IMR-90 (cell line): ENCODE results near the gene SATB2. TPM values are rescaled to one million over a fixed set of nuclear protein-coding genes. Genes with fewer than 3 reads are reported as not detected.

Experiments used
- ATAC-seq: fragments of 200-7000 bp; cut with Tn5 transposase; 2 replicates; pipeline ENCODE4 v1.9.1; 2020; ENCODE audit warnings: low read depth, mild to moderate bottlenecking, moderate library complexity
- BruUV-seq: library from RNA; stranded (reverse); fragments of 400-500 nt; replicated peaks from 2 replicates; lab custom pipeline; 2021; lab: Mats Ljungman, UMichigan
- CTCF ChIA-PET: fragments of 300-600 bp; formaldehyde crosslinking; extraction: SDS; loops from one replicate; lab custom pipeline; 2021; ENCODE audit warnings: antibody characterized with exemption; lab: Yijun Ruan, JAX
- POLR2A ChIA-PET: fragments of 300-600 bp; sonication (Branson Sonifier 250); formaldehyde crosslinking; loops from one replicate; lab custom pipeline; 2022; ENCODE audit warnings: antibody characterized with exemption; ENCODE audit not compliant: unreplicated experiment; lab: Charles Lee
- DNase-seq: peaks from one replicate; pipeline ENCODE4 v3.0.0; 2013
- H2AFZ ChIP-seq: replicated peaks from 2 replicates; pipeline ENCODE3; 2013; ENCODE audit warnings: low read length, mild to moderate bottlenecking; ENCODE audit not compliant: poor library complexity
- H2AK5ac ChIP-seq: 2 replicates; pipeline ENCODE4 v1.6.1; 2013; ENCODE audit warnings: low read depth, low read length, inconsistent platforms
- H2AK9ac ChIP-seq: replicated peaks from 2 replicates; pipeline ENCODE3; 2013; ENCODE audit warnings: mild to moderate bottlenecking, low read depth, low read length, moderate library complexity; ENCODE audit not compliant: poor library complexity
- H2BK120ac ChIP-seq: 2 replicates; pipeline ENCODE4 v1.6.1; 2013; ENCODE audit warnings: low read depth, low read length, inconsistent platforms
- H2BK15ac ChIP-seq: 3 replicates; pipeline ENCODE4 v1.6.1; 2013; ENCODE audit warnings: low read depth, low read length, inconsistent platforms
- H2BK20ac ChIP-seq: 2 replicates; pipeline ENCODE4 v1.6.1; 2013; ENCODE audit warnings: low read depth, mild to moderate bottlenecking, inconsistent platforms, low read length, moderate library complexity
- H2BK5ac ChIP-seq: 2 replicates; pipeline ENCODE4 v1.6.1; 2013; ENCODE audit warnings: mild to moderate bottlenecking, low read depth, low read length, inconsistent platforms; ENCODE audit not compliant: poor library complexity, severe bottlenecking
- H3K14ac ChIP-seq: replicated peaks from 2 replicates; pipeline ENCODE4 v1.6.1; 2013; ENCODE audit warnings: low read depth, low read length, inconsistent platforms
- H3K18ac ChIP-seq: 2 replicates; pipeline ENCODE4 v1.6.1; 2013; ENCODE audit warnings: low read depth, low read length, control low read depth
- H3K23ac ChIP-seq: 2 replicates; pipeline ENCODE4 v1.6.1; 2013; ENCODE audit warnings: low read depth, low read length, inconsistent platforms
- H3K27ac ChIP-seq: 2 replicates; pipeline ENCODE4 v1.5.1; 2013; ENCODE audit warnings: mild to moderate bottlenecking, control low read depth, low read length; ENCODE audit not compliant: insufficient read depth
- H3K27me3 ChIP-seq: 2 replicates; pipeline ENCODE4 v1.6.1; 2013; ENCODE audit warnings: low read length; ENCODE audit not compliant: control insufficient read depth, insufficient read depth
- H3K36me3 ChIP-seq: 2 replicates; pipeline ENCODE4 v1.6.1; 2013; ENCODE audit warnings: low read length, mixed read lengths; ENCODE audit not compliant: control insufficient read depth, insufficient read depth
- H3K4ac ChIP-seq: 2 replicates; pipeline ENCODE4 v1.6.1; 2013; ENCODE audit warnings: low read depth, low read length, inconsistent platforms
- H3K4me1 ChIP-seq: 2 replicates; pipeline ENCODE4 v1.6.1; 2013; ENCODE audit warnings: low read length, mixed read lengths; ENCODE audit not compliant: control insufficient read depth, insufficient read depth
- H3K4me2 ChIP-seq: 2 replicates; pipeline ENCODE4 v1.6.1; 2013; ENCODE audit warnings: low read depth, mild to moderate bottlenecking, control low read depth, low read length, moderate library complexity
- H3K4me3 ChIP-seq: 2 replicates; pipeline ENCODE4 v1.5.1; 2013; ENCODE audit warnings: low read depth, mild to moderate bottlenecking, control low read depth, low read length, moderate library complexity; ENCODE audit not compliant: insufficient read depth
- H3K56ac ChIP-seq: 2 replicates; pipeline ENCODE4 v1.6.1; 2013; ENCODE audit warnings: low read length, inconsistent platforms; ENCODE audit not compliant: insufficient read depth; ENCODE audit errors: extremely low read depth
- H3K79me1 ChIP-seq, 2 experiments: 2 replicates each; pipeline ENCODE4 v1.6.1; 2013; ENCODE audit warnings: low read length in 2 of 2, inconsistent platforms in 1 of 2, low read depth in 1 of 2
- H3K9ac ChIP-seq: 2 replicates; pipeline ENCODE4 v1.6.1; 2013; ENCODE audit warnings: low read depth, low read length, control low read depth
- H3K9me1 ChIP-seq: 2 replicates; pipeline ENCODE4 v1.6.1; 2013; ENCODE audit warnings: low read length, inconsistent platforms; ENCODE audit not compliant: insufficient read depth
- H3K9me3 ChIP-seq: 2 replicates; pipeline ENCODE4 v1.6.1; 2013; ENCODE audit warnings: low read length; ENCODE audit not compliant: control insufficient read depth, insufficient read depth
- H4K20me1 ChIP-seq: 2 replicates; pipeline ENCODE4 v1.6.1; 2013; ENCODE audit warnings: low read length, inconsistent platforms; ENCODE audit not compliant: insufficient read depth
- H4K5ac ChIP-seq: 2 replicates; pipeline ENCODE4 v1.6.1; 2013; ENCODE audit warnings: mild to moderate bottlenecking, low read depth, low read length, control low read depth
- H4K8ac ChIP-seq, 2 experiments: 2 replicates each; pipeline ENCODE4 v1.6.1; 2013; ENCODE audit warnings: low read depth in 2 of 2, low read length in 2 of 2, control low read depth in 1 of 2, inconsistent platforms in 1 of 2
- H4K91ac ChIP-seq: 2 replicates; pipeline ENCODE4 v1.6.1; 2013; ENCODE audit warnings: low read depth, low read length, inconsistent platforms; ENCODE audit not compliant: insufficient read depth
- CEBPB ChIP-seq: IDR thresholded peaks from 2 replicates; pipeline ENCODE4 v1.6.1; 2012; ENCODE audit warnings: low read depth, low read length, improper control_type of control experiment
- CTCF ChIP-seq: conservative IDR thresholded peaks from 2 replicates; pipeline ENCODE4 v1.5.1; 2012; ENCODE audit warnings: mild to moderate bottlenecking, low read depth, low read length, improper control_type of control experiment
- FOS ChIP-seq: fragments of 150-350 bp; IDR thresholded peaks from 2 replicates; pipeline ENCODE4 v1.6.1; 2016; ENCODE audit warnings: low read depth, low read length
- MAFK ChIP-seq: IDR thresholded peaks from 2 replicates; pipeline ENCODE4 v1.6.1; 2012; ENCODE audit warnings: low read depth, low read length, improper control_type of control experiment
- MAZ ChIP-seq: IDR thresholded peaks from 2 replicates; pipeline ENCODE4 v1.6.1; 2012; ENCODE audit warnings: low read depth, mild to moderate bottlenecking, low read length, improper control_type of control experiment, moderate library complexity, borderline replicate concordance
- NFE2L2 ChIP-seq: fragments of 150-350 bp; IDR thresholded peaks from 2 replicates; pipeline ENCODE4 v1.6.1; 2016; ENCODE audit warnings: low read depth, mild to moderate bottlenecking, low read length
- POLR2A ChIP-seq: IDR thresholded peaks from 2 replicates; pipeline ENCODE4 v1.6.1; 2012; ENCODE audit warnings: mild to moderate bottlenecking, low read depth, low read length
- RAD21 ChIP-seq: IDR thresholded peaks from 2 replicates; pipeline ENCODE4 v1.6.1; 2012; ENCODE audit warnings: low read length, improper control_type of control experiment
- RCOR1 ChIP-seq: IDR thresholded peaks from 2 replicates; pipeline ENCODE4 v1.6.1; 2012; ENCODE audit warnings: mild to moderate bottlenecking, low read length, improper control_type of control experiment; ENCODE audit not compliant: insufficient replicate concordance
- RFX5 ChIP-seq: IDR thresholded peaks from 2 replicates; pipeline ENCODE4 v1.8.0; 2012; ENCODE audit warnings: low read depth, mild to moderate bottlenecking, low read length, moderate library complexity
- USF2 ChIP-seq: fragments of 150-350 bp; IDR thresholded peaks from 2 replicates; pipeline ENCODE4 v1.6.1; 2017; ENCODE audit warnings: mild to moderate bottlenecking, antibody characterized with exemption, low read length, low read depth
- WGBS, 2 experiments: methylation state at CpG; one replicate each; pipeline versions ENCODE4 v1.1.5 to v1.1.7; 2013; ENCODE audit warnings: missing lambda C conversion rate in 2 of 2; ENCODE audit not compliant: insufficient read length in 1 of 2; ENCODE audit errors: extremely low coverage in 2 of 2; 5-methylcytosine and 5-hydroxymethylcytosine counted together
- dilution Hi-C: fragments of 300-500 bp; cut with HindIII; formaldehyde crosslinking; loops from one replicate; pipeline ENCODE4 v1.14.3; 2018; ENCODE audit warnings: low sequenced_read_pairs; ENCODE audit not compliant: unreplicated experiment
- in situ Hi-C: fragments of 300-500 bp; cut with MboI; formaldehyde crosslinking; loops from 3 replicates; pipeline ENCODE4 v1.14.3; 2019; ENCODE audit warnings: low sequenced_read_pairs, inconsistent platforms, mixed read lengths
- intact Hi-C: fragments of 100-400 bp; cut with micrococcal nuclease; formaldehyde crosslinking; loops from 2 replicates; pipeline ENCODE4 v1.10.0; 2022
- polyA plus RNA-seq, 3 experiments: library from polyadenylated mRNA; depleted of rRNA; stranded (reverse); fragments of >200 nt; gene quantifications; 2 replicates each; pipeline ENCODE4 v1.2.3, GENCODE V29; 2012; ENCODE audit warnings: low replicate concordance in 1 of 3
- total RNA-seq: library from RNA; depleted of rRNA; stranded (reverse); fragments of >200 nt; gene quantifications from 2 replicates; pipeline ENCODE4 v1.2.3, GENCODE V29; 2012

SATB2 gene
- total and polyA plus RNA-seq, 2 of the 4 experiments (the other 2 are of a cell fraction), result 6.2 to 8.4 TPM

- H2AK9ac ChIP-seq, result peak overlapping the region; percentile 44
- no peak overlapping the region for H4K5ac ChIP-seq
- TF ChIP-seq RCOR1 (peak; percentile 61), NFE2L2 (0 out of 2 replicates have a peak, but pooled peaks have one; percentile 38), RFX5 (no peak), MAFK (no peak), USF2 (no peak), MAZ (no peak; the same call in 1 of the 2 replicates), POLR2A (no peak), FOS (peak; percentile 81), CTCF (no peak), RAD21 (peak; percentile 12; the same call in 1 of the 2 replicates), CEBPB (peak; percentile 51)
- in situ Hi-C loops (no loop called here), intact Hi-C loops (loop anchor here (5.0 kb wide), 1 partner anchor 857 kb away; no protein-coding TSS in a partner anchor), dilution Hi-C loops (no loop called here)
- H3K79me1 ChIP-seq, result no peaks in the 10 kb centered on the region
- H3K9me3 ChIP-seq, result no peaks in the 10 kb centered on the region
- no peaks in the 10 kb centered on the region; the same call in 1 of the 2 replicates for H3K9me1 ChIP-seq
- no peak overlapping the region for H3K4me2 ChIP-seq
- no peak overlapping the region for H3K18ac ChIP-seq
- peak overlapping the region; percentile 65; the same call in 1 of the 2 replicates for H2BK120ac ChIP-seq
- H2BK20ac ChIP-seq, result peak overlapping the region; percentile 55; the same call in 1 of the 2 replicates
- peak overlapping the region; percentile 27 for H2BK5ac ChIP-seq
- ATAC-seq (peak; percentile 94), DNase-seq (peak; percentile 97)
- peak overlapping the region; percentile 76 for H3K4ac ChIP-seq
- POLR2A ChIA-PET, result no interaction called here
- no peak overlapping the region; the same call in none of the 2 replicates for H2AK5ac ChIP-seq
- no peaks in the 10 kb centered on the region for H4K20me1 ChIP-seq
- peak overlapping the region; percentile 17; the same call in 1 of the 3 replicates for H2BK15ac ChIP-seq
- BruUV-seq, result no TSS peak
- no peak overlapping the region for H3K27ac ChIP-seq
- no peaks in the 10 kb centered on the region; the same call in 1 of the 2 replicates for H3K4me1 ChIP-seq
- H3K23ac ChIP-seq, result no peak overlapping the region
- CTCF ChIA-PET, result no interaction called here
- H3K9ac ChIP-seq, result no peak overlapping the region
- H3K56ac ChIP-seq, result no peak overlapping the region
- no peaks in the 10 kb centered on the region for H3K36me3 ChIP-seq
- H3K27me3 ChIP-seq, result no peaks in the 10 kb centered on the region
- peak overlapping the region in 1 of 2 experiments; percentile 23; a peak in 1 of 4 replicates for H4K8ac ChIP-seq
- WGBS, 2 experiments, result 95% methylated on average over 3 of the region's 19 CpGs; no CpG with 5 or more reads in 1 of the 2 experiments
- 0 out of 2 replicates have a peak overlapping the region, but pooled peaks have one; percentile 15 for H4K91ac ChIP-seq
- H3K14ac ChIP-seq, result no peak overlapping the region
- peak overlapping the region; percentile 61 for H2AFZ ChIP-seq
- no peak overlapping the region for H3K4me3 ChIP-seq
Observed at GRCh38 chr2:199228887-199229819, 228.6 kb downstream of the SATB2 start.
